HG02973 (cell line): ENCODE data around the gene TNNC1.

Source experiments
- ATAC-seq: cut with Tn5 transposase; IDR thresholded peaks from one replicate; pipeline ENCODE4 v1.9.1; 2021; ENCODE audit warnings: moderate library complexity; ENCODE audit not compliant: unreplicated experiment

TNNC1 gene

DNA sequence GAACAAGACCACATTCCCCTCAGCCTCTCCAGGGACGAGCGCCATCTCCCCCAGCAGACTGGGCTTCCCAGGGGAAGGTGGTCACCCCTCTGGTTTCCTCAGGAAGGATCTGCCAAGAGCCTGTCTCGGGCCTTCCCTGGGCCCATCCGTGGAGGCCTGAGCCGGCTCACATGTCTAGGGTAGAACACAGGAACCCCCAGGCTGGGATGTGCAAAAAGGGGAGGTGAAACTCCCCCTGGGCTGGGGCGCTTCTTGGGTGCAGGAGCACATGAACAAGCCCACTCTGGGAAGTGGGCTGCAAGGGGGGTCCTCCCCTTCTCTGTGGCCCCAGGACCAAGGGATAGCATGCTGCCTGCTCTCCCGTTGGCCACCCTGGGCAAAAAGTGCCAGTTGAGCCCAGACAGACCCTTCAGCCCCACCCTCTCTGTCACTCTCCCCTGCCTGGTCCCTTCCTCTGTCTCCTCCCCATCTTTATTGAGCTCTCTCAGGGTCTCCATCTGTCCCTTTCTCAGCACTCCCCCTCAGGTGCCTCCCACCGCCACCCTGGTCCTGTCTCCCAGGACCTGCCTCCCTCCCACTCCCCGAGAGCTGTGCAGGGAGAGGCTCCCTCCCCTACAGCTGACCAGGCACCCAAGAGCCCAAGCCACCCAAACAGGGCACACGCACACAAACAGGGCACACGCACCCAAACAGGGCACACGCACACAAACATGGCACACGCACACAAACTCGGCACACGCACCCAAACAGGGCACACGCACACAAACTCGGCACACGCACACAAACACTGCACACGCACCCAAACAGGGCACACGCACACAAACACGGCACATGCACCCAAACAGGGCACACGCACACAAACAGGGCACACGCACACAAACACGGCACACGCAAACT, 9.8 kb downstream of the TNNC1 start:
- no peak for ATAC-seq

DNA sequence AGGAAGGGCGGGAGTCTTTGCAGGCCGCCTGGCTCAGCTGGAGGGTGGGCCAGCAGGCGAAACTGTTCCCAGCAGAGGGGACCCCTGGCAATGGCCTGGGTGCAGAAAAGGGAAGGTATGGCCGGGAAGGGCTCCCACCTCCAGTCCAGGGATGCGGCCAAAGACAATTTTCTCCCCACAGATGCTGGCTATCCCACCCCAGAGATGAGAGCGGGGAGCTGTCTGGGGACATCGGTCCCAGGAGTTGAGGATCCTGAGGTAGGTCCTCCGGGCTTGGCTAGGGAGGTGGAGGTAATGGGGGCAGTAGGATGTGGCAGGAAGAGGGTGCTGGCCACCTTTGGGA, 10.6 kb downstream of the TNNC1 start:
- no peak for ATAC-seq

DNA sequence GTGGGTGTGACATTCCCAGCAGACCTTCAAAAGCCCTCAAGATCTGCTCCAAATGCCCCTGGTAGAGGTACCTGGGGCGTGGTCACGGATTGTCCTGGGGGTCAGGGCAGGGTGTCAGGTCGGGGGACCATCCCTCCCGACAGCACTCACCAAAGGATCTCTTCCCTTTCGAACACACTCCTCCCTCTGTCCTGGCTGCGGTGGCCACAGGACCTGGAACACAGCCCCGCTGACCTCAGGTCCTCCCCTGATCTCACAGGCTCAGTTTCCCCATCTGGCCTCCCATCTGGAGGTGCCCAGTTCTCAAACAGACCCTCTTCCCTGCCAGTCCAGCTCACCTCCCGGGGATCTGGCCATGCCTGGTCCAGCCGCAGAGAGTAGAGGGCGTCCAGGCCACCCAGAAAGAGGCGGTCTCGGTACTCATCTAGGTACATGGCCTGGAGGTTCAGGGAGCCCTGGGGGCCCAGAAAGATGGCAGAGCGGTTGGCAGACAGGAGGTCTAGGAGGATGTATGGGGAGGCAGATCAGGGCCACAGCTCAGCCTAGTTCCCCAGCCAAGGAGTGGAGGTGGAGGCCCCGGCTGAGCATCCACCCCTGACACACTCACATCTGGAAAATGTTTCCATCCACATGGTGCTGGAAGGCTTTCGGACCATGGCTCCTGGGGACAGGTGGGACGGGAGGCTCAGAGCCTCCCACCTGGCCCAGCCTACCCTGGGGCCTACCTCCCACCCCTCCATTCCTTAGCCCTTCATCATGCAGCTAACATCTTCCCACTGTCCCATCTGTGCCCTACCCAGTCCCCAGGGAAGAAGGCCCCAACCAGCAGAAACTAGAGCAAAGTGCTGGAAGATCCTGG, 11.2 kb downstream of the TNNC1 start:
- no peak for ATAC-seq

DNA sequence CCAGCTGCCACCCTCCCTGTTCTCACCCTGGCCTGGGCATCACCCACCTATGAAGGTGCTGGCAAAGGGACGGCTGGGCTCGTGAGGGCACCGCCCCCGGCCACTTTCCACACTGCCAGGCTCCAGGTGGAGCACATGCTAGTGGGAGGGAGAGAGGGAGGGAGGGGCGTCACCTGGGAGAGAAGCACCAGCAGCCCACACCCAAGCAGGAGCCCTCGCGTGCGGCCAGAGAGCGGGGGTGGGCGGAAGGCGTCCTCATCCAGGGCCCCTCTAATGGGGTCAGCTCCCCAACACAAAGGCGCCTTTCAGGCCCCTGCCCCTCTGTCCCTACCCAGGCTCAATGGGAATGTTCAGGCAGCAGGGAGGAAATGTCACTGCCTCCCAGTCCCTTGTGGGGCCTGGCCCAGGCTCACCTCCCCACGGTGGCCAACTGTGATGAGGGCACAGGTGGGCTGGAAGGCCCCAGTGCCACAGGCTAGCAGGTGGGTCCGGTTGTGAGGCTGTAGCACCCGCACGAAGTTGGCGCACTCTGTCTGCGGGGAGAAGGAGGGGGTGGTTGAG, 12.0 kb downstream of the TNNC1 start:
- ATAC-seq, result no peak

DNA sequence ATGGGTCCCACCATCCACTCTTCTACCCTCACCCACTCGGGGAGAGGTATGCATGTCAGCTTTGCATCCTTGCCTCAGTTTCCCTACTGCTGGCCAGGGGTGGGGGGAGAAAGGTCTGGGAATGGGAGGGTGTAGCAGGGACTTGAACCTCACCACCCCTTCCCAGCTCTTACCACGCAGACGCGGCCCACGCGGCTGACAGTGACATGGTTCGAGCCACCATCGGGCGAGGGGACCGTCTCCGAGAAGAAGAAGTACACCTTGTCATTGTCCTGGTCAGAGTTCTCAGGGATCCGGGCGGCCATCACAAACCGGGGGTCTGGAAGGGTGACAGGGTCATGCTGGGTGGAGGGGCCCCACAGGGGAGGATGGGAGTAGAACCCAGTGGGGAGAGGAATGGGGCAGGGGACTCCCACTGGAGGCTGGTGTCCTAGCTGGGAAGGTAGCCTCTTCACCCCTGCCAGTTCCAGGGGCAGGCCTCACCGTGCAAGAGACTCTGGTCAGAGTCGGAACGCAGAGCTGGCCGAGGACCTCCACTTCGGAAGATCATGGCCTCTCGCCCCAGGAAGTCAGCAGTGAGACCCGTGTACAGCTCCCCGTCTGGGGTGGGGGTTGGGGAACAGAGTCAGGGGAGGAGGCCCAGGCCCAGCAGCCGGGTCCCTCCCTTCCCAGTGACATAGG, 12.6 kb downstream of the TNNC1 start:
- ATAC-seq, result no peak

DNA sequence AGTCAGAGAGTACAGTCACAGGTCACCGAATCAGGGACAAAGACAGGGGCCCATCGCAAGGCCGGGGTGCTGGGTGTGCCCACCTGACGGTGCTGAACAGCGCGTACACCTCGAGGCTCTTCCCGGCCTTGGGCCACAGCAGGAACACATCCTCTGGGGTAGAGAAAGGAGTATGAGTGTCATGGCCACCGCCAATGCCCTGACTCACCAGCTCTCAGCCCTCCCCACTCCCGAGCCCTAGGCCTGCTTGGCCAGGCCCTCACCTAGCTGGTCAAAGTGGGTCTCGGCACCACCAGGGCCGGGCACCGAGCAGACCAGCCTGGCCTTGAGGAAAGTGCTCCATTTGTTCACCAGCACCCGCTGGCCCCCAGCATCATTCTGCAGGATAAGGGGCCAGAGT, 13.2 kb downstream of the TNNC1 start:
- no peak for ATAC-seq

DNA sequence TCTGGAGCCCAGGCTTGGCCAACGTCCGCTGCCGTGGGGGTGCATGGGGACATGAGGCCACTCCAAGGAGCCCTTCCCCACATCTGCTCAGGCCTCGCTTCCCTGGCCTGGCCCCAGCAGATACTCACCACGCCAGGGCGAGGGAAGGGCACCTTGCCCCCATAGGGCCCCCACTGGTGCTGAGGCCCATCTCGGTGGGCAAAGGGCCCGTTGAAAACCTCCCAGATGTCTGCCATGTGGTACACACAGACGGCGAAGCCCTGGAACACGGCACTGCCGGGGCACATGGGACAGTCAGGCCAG, 13.6 kb downstream of the TNNC1 start:
- ATAC-seq, result no peak

DNA sequence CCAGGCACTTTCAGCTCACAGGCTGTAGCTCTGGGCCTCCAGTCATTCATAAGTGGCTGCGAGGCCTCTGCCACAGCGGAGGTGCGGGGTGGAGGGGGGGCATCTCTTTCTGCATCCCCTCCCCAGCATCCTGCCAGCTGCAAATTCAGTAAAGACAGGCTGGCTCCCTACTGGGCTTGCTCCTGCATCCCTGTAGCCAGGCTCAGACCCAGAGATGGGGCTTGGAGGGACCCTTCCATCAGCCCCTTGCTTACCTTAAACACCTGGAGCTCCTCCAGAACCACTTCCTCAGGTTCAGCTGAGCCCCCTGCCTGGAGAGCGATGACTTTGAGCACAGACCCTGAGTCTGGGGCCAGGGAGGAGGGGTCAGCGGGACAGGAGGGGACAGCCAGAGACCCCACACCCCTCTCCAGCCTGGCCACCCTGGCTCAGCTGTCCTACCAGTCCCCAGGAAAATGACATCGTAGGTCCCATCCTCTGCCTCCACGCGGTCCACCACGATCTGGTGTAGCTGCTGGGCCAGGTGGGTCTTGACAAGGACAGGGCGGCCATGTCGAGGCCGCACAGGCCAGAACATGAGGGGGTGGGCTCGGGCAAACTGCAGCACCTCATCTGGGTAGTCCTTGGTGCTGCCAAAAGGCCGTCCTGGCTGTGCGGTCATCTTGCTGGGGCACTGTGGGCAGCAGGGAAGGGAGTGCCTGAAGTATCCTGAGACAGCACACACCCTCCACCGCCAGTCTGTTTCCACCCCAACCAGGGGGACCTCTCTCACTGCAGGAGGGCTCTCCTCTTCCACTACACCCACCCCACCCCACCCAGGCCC, 14.2 kb downstream of the TNNC1 start:
- ATAC-seq, result no peak

DNA sequence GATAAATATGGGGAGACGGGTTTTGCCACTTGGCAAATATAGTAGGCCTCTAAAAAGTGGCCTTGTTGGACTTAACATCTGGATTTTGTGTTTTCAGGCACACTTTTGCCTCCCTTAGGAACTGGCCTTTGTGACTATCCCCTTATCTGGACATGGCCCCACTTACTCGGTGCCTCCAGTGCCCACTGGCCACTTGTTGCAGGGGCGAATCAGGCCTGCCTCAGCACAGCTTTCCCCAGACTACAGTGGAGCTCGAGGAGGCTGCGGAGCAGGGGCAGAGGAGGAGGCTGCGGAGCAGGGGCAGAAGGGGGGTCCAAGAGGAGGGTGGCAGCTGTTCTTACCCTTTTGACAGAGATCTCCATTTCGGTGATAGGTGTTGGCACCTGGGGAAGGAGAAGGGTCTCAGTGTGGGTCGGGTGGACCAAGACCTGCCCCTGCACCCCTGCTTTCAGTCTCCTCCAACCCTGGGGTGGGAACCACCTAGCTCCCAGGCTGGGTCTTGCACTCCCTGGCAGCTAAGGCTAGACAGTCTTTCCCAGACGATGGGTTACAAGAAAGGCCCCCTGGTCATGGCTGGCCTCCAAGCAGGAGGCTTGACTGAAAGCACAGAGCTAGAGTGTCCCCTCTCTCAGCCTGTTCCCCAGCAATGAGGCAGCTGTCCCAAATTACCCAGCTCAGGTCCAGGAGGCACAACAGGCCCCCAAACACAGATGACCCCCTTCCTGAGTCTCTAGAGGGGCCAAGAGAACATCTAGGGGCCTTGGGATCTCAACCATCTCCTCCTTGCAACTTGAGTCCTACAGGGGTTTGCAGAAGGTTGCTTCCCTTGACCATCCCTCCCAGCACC, 15.0 kb downstream of the TNNC1 start:
- no peak for ATAC-seq

DNA sequence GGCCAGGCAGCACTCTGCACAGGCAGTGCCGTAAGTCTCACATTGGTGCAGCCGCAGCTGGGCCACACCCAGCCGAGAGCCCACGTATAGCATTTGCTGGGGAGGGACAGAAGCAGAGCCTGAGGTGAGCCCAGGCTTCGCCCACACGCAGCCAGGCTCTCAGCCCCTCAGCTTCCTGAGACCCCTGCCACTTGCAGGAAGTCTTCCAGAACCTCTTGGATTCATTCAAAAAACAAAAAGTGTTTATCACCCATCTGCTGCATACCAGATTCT, 15.8 kb downstream of the TNNC1 start:
- ATAC-seq, result no peak

DNA sequence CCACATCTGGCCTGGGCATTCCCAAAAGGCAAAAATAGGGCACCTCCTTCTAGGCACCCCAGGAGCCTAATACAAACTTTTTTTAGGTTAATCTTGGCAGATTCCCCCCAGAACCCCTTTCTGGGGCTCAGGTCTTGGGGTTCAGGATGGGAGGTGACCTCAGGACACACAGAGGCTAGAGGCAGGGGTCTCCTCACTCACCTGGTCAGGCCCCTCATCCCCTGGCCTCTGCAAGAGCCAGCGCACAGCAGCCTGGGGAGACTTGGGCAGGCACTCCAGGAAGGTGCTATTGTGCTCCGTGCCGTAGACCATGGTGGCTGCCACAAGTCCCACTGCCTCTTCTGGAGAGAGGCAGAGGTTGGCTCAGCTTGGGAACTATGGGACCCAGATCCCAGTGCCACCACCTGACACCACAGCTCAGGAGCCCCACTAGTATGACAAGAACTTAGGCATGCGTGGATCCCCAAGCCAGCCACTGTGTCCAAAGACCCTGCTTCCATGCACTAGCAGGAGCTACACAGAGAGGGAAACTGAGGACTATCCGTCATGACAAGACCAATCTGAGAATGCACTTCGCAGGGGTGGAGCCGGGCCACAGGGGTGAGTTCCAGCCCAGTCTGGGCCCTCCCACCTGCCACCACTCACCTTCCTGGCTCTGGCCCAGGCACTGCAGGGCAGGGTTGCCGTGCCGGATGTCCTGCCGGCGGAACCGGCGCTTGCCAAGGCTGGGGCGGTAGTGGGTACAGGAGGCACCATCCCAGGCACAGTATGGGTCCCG, 16.3 kb downstream of the TNNC1 start:
- ATAC-seq, result no peak

DNA sequence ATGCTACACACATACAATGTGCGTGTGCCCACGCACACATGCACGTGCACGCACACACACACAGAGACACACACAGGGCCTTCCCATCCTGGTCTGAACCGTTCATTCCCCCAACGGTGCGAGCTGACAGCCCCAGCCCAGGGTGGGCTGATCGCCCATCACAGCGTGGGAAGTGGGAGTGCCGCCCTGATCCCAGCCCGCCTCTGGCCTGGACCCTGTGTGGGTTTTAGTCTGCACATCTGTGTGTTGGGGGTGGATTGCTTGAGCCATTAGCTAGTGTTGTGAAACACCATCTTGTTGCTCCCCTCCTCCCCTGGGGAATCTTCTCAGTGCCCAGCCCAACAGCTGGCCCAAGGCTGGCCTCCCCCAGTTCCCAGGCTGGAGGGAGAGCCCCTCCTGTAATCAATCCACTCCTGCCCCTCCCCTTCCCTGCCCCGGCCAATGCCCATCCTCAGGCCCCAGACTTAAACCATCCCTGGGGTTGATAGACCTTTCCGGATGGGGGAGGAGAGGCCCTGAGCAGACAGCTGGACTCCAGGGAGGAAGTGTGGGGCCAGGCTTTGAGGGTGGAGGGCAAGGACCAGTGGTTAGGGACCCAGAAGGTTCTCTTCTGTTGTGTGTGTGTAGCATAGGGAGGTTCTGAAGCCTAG, 17.2 kb downstream of the TNNC1 start:
- ATAC-seq, result no peak

DNA sequence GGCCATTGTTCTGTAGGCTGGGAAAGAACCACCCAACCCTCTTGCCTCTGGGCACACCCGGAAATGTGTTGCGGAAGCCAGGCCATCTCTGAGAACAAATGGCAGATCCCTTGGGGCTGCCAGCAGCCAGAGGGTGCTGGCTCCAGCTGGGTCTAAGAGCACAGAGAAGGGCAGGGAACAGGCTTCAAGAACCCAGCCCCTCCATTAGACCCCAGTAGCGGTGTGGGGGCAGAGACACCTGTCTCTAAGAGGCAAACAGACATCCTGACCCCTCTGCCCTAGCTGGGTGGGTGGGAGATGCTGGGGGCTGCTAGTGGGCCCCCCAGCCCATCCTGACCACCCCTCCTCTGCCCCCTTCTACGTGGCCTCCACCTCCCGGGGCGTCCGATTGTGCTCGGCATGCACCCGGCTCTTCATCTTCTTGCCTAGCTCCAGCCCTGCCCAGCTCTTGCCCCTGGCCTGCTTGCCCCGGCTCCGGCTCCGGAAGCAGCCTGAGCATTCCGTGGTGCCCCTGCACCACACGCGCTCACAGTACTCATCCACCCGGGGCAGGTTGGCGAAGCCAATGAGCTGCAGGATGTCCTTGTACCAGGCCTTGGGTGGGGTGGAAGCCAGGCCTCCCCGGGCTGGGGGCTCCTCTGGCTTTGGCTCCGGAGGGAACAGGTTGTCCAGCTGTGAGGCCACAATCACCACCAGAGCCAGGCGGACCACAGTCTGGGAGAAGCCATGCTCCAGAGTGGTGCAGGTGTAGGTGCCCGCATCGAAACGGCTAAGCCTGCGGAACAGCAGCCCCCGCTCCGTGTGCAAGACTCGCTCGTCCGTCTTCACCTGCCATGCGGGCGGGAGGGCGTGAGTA, 18.4 kb downstream of the TNNC1 start:
- no peak for ATAC-seq

DNA sequence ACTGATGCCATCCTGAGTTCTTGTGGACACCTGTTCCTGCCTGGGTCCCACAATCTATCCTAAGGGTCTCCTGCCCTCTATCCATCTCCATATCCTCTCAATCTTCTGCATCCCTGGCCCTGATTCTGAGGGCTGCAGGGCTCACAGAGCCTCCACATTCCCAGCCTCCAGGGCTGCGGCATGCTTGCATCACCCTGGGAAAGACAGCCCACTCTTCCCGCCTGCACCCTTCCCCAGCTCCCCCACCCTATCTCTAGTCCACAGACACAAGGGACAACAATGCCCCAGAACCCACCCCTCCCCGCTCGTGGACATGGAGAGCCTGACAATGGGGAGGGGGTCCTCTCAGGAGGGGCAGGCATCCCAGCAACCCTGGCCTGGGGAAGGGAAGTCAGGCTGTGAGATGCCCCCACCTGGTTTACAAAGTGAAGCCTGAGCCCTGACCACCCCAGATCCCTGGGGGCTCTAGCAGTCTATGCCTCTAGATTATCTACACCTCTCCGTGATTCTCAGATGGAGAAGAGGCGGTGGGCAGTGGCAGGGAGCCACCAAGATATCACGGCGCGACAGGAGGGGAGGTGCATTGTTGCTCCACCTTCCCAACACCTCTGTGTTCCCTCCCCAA, 19.2 kb downstream of the TNNC1 start:
- no peak for ATAC-seq

DNA sequence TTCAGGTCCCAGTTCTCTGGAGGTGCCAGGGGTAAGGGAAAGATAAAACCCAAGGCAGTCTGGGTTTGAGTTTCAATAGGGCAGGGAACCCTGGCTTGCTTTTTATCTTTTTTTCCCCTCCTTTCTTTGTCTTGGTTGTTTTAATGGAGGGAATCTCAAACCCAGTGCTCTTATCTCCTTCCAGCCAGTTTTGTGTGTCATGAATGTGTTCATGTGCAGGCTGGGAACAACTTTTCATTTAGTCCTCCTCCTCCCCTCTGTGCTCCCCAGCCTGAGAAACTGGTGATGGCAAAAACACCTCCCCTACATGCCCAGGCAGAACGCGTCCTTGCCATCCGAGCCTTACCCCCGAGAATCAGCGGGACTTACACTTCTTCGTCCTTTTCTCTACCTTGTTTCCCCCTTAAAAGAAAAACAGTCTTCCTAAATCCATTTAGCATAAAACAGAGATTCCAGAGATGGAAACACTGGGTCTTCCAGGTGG, 19.8 kb downstream of the TNNC1 start:
- no peak for ATAC-seq

DNA sequence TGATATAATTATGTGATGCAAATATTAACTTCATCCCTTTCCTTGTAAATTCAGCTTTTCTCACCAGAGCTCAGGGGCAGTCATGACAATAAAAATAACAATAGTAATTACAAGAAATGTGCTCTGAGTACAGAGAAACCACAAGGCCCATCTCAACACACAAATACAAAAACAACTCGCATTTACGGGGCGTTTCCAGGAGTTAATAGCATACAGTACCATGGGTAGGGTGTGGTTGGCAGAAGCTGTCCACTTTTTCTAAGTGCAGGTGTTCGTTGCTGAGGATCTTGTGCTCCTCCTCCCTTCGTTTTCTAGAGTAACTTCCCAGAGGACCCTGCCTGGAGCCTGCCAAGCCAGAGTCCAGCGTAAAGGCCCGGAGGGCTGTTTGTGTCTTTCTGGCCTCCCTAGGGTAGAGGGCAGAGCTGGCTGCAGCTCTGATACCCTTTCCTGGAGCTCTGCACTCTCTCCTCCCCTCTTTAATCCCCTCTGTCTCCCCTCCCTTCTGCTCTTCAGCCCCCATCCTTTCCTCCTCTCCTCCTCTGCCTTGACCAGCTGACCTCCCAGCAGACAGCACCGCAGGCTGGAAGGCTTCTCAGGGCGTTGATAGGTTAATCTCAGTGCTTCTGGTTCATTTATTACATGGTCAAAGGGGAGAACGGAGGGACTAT, 20.4 kb downstream of the TNNC1 start:
- ATAC-seq, result no peak

DNA sequence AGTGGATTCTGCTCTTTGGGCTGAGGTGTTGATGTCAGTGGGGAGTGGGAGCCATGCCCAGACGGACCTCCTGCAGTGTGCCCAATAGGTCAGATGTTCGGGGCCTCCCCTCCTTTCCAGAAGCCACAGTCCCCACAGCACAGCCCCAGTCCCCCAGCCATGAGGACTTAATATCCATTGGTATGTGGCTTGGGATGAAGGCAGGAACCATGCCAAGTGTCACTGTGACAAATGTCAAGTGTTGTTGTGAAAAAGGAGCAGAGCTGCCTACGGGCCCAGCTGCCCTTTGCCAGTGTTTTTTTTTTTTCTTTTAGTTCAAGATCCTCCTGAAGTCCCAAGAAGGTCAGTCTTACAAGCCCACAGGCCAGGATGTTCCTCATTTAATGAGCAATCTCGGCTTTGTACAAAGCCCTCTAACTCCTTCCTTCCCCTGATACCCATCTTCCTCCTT, 21.1 kb downstream of the TNNC1 start:
- no peak for ATAC-seq
